H1 (cell line): Measurements from ENCODE around the gene GLRX5. TPM values are rescaled to one million over a fixed set of nuclear protein-coding genes. Genes with fewer than 3 reads are reported as not detected.

ENCODE experiments used
- CREB1 ChIP-seq: IDR thresholded peaks from 2 replicates; pipeline ENCODE4 v1.6.1; 2012; ENCODE audit warnings: inconsistent platforms
- EGR1 ChIP-seq: IDR thresholded peaks from 2 replicates; pipeline ENCODE4 v1.6.1; 2011; ENCODE audit warnings: low read depth, low read length, borderline replicate concordance
- NRF1 ChIP-seq: IDR thresholded peaks from 2 replicates; pipeline ENCODE4 v1.6.1; 2011; ENCODE audit warnings: mild to moderate bottlenecking, low read depth, low read length, improper control_type of control experiment
- SIX5 ChIP-seq: IDR thresholded peaks from 2 replicates; pipeline ENCODE4 v1.6.1; 2011; ENCODE audit warnings: mild to moderate bottlenecking, low read depth, low read length
- SP2 ChIP-seq: IDR thresholded peaks from 2 replicates; pipeline ENCODE4 v1.6.1; 2012; ENCODE audit warnings: mild to moderate bottlenecking, low read length, inconsistent platforms
- SP4 ChIP-seq: IDR thresholded peaks from 2 replicates; pipeline ENCODE4 v1.6.1; 2012; ENCODE audit warnings: low read length, inconsistent platforms
- polyA plus RNA-seq, 7 experiments: library from polyadenylated mRNA; depleted of rRNA in 3 of 7; stranded (reverse) in 5 of 7; unstranded in 2 of 7; fragments of >200 nt in 5 of 7; fragments of 200-250 nt in 2 of 7; gene quantifications; 1 replicate in 5 of 7; 2 replicates in 1 of 7; 4 replicates in 1 of 7; pipeline versions ENCODE4 v1.2.1 to v1.2.3, GENCODE V29; 2011 to 2013; ENCODE audit warnings: missing spikeins in 2 of 7, mixed read lengths in 2 of 7
- total RNA-seq: library from RNA; stranded (reverse); fragmentation: NEBNext Ultra II Directional; extraction: Animal tissue kit (Norgen Biotek cat#: 25700); gene quantifications from 2 replicates; pipeline ENCODE4 v1.2.1, GENCODE V29; 2021

The GLRX5 gene
- total and polyA plus RNA-seq, 2 of the 8 experiments (the other 6 are each of a cell fraction or from before 2014, with no cell fraction given) = 70.1 to 88.8 TPM

DNA sequence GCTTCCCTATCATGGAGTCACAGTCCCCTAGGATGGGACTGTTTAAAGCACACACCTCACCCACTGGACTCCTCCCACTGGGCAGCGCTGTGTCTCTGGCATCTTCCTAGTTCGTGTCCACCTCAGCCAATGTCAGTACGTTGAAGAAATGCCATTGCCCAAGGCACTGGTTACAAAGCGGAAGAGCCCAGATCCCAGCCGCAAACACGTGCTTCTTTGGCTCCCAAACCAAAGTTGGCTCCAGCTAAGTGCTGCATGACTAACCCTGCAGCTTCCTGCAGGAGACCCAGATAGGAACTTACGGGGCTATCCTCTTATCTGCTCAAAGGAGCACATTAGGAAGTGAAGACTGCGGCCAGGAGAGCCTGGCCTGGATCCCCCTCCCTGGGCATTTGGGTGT lies 27.7 kb upstream of the GLRX5 start (continued):
- TF ChIP-seq SIX5 (no peak), NRF1 (no peak), CREB1 (no peak), SP2 (no peak), EGR1 (no peak), SP4 (no peak)
